WERI-Rb-1 (cell line): ENCODE data around the gene TUBA4B.

Experiments used
- DNase-seq: peaks from one replicate; pipeline ENCODE4 v3.0.0-alpha.2; 2020
- H3K27ac ChIP-seq: fragments of 250-450 bp; sonication (Bioruptor Pico); 2 replicates; pipeline ENCODE4 v1.5.1; 2020; ENCODE audit warnings: mild to moderate bottlenecking, moderate library complexity
- H3K27me3 ChIP-seq: fragments of 250-450 bp; sonication (Bioruptor Pico); 2 replicates; pipeline ENCODE4 v1.5.1; 2021; ENCODE audit warnings: mild to moderate bottlenecking, low read depth, moderate library complexity; ENCODE audit not compliant: insufficient read depth, severe bottlenecking
- H3K36me3 ChIP-seq: fragments of 250-450 bp; sonication (Bioruptor Pico); 2 replicates; pipeline ENCODE4 v1.5.1; 2020; ENCODE audit warnings: mild to moderate bottlenecking, moderate library complexity
- H3K4me3 ChIP-seq: 2 replicates; pipeline ENCODE4 v1.5.1; 2011; ENCODE audit warnings: low read depth, mild to moderate bottlenecking, control low read depth, low read length
- H3K9me3 ChIP-seq: fragments of 250-450 bp; sonication (Bioruptor Pico); 2 replicates; pipeline ENCODE4 v1.5.1; 2021; ENCODE audit warnings: mild to moderate bottlenecking, moderate library complexity; ENCODE audit not compliant: severe bottlenecking
- CTCF ChIP-seq: IDR thresholded peaks from 2 replicates; pipeline ENCODE4 v1.5.1; 2011; ENCODE audit warnings: low read depth, mild to moderate bottlenecking, control low read depth, inconsistent platforms, low read length

Gene TUBA4B

GRCh38 chr2:219289195-219289536 is 36.1 kb downstream of the TUBA4B start:
- H3K27ac ChIP-seq = no peak overlapping the region
- no peaks in the 10 kb centered on the region for H3K9me3 ChIP-seq
- H3K36me3 ChIP-seq = peaks cover 30% of the 10 kb centered on the region
- no peaks in the 10 kb centered on the region for H3K27me3 ChIP-seq
- no peak for DNase-seq
- no peak for TF ChIP-seq CTCF
- H3K4me3 ChIP-seq = no peak overlapping the region

GRCh38 chr2:219289537-219290361 is 36.7 kb downstream of the TUBA4B start:
- no peak overlapping the region for H3K27ac ChIP-seq
- H3K27me3 ChIP-seq = no peaks in the 10 kb centered on the region
- DNase-seq = no peak
- no peak overlapping the region for H3K4me3 ChIP-seq
- no peaks in the 10 kb centered on the region for H3K9me3 ChIP-seq
- TF ChIP-seq CTCF = no peak
- H3K36me3 ChIP-seq = peaks cover 25% of the 10 kb centered on the region

DNA sequence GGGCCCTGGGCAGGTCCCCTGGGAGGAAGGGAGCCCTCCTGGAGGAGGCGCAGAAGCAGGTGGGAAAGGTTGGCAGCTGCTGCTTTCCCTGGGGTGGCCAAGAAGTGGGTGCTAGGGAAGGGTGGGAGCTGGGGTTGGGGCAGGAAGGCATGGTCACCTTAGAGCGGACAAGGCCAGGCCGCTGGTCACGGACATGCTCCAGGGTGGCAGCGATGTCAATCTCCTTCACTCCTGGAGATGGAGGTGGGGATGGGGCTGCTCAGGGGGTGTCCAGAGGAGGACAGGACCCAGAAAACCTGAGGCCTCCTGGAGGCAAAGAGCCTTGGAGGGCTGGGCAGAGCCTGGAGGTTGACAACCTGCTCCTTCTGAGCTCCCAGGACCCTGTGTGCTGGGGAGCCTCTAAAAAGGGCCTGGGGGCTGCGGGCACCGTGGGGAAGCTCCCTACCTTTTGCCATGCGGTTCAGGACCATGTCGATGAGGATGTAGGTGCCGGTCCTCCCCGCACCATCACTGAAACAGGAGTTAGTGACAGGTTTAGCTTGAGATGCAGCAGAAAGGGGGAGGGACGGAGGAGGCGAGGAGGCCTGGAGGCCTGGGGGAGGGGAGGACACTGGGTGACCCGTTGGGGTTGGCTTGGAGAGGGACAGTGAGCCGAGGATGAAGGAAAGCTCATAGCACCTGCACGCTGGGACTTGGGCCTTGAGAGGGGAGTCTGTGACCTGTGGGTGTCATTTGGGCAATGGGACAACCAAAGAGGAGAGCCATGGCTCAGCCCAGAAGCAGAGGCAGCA is 37.5 kb downstream of the TUBA4B start:
- H3K27me3 ChIP-seq = no peaks in the 10 kb centered on the region
- no peak overlapping the region for H3K27ac ChIP-seq
- no peaks in the 10 kb centered on the region for H3K9me3 ChIP-seq
- H3K36me3 ChIP-seq = peaks cover 18% of the 10 kb centered on the region
- no peak for TF ChIP-seq CTCF
- no peak overlapping the region for H3K4me3 ChIP-seq
- DNase-seq = no peak

DNA sequence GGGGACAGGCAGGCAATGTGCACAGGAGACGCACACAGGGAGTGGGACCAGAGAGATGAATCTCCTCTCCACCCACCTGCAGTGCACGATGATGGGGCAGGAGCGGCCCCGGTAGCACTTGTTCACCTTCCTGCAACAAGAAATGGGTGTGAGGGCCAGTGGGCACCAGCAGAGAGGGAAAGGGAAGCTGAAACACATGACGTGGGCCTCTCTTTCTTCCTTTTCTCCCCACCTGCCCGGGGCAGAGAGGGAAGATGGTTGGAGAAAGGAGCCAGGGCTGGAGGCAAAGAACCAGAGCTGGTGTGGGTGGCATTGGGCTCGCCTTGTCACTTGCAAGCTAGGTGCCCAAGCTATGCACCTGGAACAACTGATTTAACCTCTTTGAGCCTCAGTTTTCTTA is 38.4 kb downstream of the TUBA4B start:
- Histone ChIP-seq H3K27me3 (no peaks in the 10 kb centered on the region), H3K27ac (no peak overlapping the region), H3K36me3 (peaks cover 20% of the 10 kb centered on the region), H3K9me3 (no peaks in the 10 kb centered on the region), H3K4me3 (no peak overlapping the region)
- no peak for DNase-seq
- TF ChIP-seq CTCF = no peak

GRCh38 chr2:219291910-219292490 is 39.0 kb downstream of the TUBA4B start:
- DNase-seq = no peak
- Histone ChIP-seq H3K36me3 (peaks cover 20% of the 10 kb centered on the region), H3K27me3 (no peaks in the 10 kb centered on the region), H3K27ac (no peak overlapping the region), H3K9me3 (no peaks in the 10 kb centered on the region), H3K4me3 (no peak overlapping the region)
- TF ChIP-seq CTCF = no peak
